HUDEP-2 (cell line): Measurements from ENCODE around the gene PHETA1.
"Not testable (repeated sequence)": the region's sequence is repeated elsewhere in the genome, so short reads cannot be mapped to it uniquely, and the experiment has no call there.

ENCODE experiments used
- DNase-seq, 76 experiments: peaks; one replicate each; lab custom pipeline; 2025; ENCODE audit not compliant: unreplicated experiment in 76 of 76; lab: John Stamatoyannopoulos, UW

Gene PHETA1

DNA sequence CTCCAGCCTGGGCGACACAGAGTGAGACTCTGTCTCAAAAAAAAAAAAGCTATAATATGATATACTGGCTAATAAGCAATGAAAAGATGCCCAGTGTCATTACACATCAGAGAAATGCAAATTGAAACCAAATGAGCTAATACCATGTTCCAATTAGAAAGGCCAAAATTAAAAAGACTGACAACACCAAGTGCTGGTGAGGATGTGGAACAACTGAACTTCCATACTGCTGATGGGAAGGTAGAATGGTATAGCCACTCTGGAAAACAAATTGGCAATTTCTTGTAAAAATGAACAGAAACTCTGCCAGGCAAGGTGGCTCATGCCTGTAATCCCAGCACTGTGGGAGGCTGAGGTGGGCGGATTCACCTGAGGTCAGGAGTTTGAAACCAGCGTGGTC lies 8.5 kb upstream of the PHETA1 start:
- DNase-seq = no peak

DNA sequence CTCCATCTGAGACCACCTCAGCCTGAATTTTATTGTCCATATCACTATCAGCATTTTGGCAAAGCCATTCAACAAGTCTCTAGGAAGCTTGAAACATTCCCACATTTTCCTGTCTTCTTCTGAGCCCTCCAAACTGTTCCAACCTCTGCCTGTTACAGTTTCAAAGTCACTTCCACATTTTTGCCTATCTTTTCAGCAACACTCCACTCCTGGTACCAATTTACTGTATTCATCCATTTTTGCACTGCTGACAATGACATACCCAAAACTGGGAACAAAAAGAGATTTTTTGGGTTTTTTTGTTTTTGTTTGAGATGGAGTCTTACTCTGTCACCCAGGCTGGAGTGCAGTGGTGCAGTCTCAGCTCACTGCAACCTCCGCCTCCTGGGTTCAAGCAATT lies 4.3 kb upstream of the PHETA1 start:
- DNase-seq = not testable (repeated sequence)

DNA sequence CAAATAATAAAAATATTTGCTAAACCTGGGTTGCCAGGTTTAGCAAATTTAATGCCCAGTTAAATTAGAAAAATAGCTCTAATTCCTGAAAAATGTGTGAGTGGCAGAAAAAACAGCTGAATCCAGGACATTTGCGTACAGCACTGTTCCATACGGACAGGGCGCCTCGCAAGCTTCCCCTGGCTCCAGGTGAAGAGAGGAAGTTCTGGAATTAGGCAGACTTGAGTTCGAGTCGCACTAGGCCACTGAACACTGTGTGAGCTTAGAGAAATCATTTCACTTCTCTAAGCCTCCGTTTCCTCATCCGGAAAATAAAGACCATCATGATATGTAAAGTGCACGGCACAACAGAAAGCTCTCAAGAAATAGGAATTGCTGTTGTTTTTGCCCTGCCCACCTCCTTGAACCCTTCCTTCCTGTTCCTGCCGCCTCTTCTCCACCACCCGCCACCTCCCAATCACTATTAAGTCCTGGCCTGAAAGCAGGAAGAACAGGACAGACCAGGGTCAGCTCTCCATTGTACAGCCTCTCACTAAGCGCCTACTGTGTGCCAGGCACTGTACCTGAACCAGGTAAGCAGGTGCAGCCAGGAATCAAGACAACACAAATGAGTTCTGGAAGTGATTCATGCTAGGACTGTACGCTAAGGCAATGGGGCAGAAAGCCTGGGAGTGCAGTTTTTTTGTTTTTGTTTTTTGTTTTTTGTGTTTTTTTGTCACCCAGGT lies 763 bp upstream of the PHETA1 start:
- no peak for DNase-seq

DNA sequence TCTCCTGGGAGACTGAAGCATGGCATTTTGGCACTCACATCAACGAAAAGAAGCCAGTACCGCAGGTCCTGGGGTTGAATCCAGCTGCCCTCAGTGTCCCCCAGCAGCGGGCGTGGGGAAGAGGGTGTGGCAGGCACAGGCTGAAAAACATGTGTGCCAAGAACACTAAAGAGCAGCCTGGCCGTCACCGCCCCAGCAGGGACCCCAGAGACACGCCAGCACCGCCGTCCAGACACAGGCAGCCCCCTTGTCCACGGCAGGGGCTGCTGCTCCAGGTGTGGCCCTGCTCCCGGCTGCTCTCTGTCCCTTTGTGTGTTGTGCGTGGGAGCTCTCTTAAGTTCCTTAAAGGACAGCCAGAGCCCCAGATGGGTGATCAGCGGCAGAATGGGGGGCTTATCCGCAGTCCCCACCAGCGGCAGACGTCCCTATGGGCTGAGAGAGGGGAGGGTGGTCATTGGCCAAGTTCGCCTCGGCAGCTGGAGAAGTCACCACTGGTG lies 556 bp downstream of the PHETA1 start:
- peak in 11 of 76 experiments; percentile 3 to 32 (median 13) for DNase-seq

DNA sequence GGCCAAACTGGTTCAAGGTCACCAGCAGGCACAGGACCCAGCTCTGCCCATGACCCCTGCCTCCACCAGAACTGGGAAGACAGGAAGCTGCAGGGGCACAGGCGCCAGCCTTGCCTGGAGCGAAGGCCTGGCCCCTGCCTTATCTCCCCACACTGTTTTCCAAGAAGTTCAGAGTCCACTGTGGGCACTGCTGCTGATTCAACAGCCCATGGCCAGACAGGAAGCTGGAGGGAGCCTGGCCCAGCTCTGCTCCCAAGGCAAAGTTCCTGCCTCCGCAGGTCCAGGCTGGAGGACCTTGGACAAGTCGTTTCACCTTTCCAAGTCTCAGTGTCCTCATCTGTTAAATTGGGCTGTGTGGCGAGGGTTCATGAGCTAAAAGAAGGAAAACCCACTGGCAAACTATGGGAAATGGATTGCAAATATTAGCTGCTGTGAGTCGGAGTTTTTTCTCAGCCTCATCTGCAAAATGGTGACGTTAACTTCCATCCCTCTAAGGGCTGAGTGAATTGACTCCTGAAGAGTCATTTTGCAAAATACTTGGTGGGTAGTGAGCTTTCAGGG lies 1.2 kb downstream of the PHETA1 start:
- no peak for DNase-seq

DNA sequence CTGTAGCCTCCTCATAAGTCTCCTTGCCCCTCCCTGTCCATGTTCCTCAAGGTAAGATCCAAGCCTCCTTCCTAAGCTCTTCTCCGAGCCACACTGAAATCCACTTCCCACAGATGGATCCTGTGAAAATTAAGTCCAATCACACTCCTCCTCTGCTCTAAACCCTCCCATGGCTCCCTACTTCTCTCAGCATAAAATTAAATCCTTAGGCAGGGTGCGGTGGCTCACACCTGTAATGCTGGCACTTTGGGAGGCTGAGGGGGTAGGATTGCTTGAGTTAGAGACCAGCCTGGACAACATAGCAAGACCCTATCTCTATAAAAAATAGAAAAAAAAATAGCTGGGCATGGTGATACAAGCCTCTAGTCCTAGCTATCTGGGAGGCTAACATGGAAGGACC lies 2.3 kb downstream of the PHETA1 start:
- no peak for DNase-seq

DNA sequence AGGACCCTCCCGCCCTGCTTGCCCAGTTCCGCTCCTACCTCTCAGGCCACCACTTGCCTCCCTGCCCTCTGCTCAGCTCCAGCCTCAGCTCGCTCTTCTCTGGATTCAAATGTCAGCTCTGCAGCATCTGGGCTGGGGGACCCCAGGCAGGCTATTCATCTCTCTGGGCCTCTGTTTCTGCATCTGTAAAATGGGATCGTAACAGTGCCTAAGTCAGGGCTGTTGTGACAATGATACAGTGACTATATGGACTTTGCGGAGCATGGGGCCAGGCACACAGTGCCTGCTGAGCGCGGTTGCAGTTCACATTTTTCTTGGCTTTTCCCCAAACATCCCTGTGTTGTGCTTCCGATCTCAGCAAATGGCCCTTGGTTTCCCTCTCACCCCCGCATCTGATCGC lies 2.8 kb downstream of the PHETA1 start:
- no peak for DNase-seq

DNA sequence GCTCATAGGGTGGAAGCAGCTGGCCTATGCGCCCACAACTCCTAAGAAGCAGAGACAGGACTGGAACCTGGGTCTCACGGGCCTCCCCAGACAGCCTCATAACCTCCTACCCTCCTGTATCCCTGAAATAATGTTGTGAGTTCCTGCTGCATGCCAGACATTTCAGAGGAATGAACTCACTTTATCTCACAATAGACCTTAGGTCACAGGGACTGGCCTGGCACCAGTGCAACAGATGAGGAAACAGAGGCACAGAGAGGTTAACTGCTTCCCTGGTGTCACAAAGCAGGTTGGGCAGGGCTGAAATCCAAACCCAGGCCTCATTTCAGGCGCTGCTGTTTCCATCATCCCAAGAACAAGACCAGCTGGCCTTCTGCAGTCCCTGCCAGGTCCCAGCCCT lies 5.3 kb downstream of the PHETA1 start:
- no peak for DNase-seq

DNA sequence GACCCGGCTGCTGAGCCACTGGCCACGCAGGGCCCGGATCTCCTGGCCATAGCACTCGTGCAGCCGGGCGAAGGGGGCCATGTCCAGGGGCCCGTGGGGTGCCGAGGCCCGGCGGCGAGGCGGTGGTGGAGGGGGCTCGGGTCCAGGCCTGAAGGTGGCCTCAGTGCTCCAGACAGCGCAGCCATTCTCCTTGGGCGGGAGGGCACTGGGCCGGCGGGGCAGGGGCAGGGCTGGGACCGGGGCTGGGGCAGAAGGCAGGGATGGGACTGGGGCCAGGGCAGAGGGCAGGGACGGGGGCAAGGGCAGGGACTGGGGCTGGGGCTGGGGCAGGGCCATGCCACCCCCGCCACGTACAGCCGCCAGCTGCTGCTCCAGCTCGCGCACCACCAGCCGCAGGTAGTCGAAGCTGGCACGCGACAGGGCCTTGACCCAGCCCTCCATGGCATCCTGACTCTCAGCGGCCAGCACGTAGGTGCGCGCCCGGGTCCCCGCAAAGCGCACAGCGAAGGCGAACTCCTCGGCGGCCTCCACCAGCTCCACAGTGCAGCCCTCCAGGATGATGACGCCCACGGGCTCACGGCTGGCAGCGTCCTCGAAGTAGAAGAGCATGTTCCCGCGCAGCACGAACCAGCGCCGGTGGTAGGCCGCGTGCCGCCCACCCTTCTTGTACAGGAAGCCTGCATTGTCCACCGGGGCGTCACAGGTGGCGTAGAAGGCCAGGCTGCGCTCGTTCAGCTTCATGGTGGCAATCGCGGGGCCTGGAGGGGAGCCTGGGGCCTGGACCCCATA lies 6.0 kb downstream of the PHETA1 start:
- DNase-seq = no peak

DNA sequence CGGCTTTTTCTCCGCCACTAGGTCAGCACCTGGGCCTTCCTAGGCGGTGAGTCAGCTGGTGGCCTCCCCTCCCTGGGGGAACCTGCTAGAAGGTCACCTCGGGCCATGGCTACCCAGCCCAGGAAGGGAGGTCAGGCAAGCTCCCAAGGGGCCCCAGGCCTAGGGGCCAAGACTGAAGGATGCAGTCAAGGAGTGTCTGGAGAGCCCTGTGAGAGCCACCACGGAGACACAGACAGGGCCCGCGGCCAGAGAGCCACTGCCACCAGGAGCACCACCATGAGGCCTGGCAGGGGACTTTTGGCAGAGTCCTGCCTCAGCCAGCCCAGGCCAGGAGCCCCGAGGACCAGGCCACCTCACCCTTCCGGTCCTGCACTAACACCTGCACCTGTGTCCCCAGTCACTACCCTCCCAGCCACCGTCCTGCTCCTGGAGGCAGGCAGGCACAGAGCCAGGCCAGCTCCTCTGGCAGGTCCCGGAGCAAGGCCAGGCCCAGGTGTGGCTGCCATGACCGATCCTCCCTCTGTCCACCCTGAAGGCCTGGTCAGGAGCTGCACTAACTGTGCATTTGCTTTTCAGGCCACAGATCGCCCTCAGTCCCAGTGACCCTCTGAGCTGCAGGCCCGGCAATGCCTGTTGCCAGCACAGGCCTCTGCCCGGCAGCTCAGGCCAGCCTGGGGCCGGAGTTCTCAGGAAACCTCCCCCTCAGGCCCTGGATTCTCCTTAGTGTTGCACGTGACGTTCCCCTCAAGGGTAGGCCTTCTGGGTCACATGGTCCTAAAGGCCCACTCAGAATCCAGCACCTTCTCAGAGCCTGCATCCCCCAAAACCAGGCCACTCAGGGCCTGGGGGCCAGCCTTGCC lies 6.9 kb downstream of the PHETA1 start:
- DNase-seq = no peak

DNA sequence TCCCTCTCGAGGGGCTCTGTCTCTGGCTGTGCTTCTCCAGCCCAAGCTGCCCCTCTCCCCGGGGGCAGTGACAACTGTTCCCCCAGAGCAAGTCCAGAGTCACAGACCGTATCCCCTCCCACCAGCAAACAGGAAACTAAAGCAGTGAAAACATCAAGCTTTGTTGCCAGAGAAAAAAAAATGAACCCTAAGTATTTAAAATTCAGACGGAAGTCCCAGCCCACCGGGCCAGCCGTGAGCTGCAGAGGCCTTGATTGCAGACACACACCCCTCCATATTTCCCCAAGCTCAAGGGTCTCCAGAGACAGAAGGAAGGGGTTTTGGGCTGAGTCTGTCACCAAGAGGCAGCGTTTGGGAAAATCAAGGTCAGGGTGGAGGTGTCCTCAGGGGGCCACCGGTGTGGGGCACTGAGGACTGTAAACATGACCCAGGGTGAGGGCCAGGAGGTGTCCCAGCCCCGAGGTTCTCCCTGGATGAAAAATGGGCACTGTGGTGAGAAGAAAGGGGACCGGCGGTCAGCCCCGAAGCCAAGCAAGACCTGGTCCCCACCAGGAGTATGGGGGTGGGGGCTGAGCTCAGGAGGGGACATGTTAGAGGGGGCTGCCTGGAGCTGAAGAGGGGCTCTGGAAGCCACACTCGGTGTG lies 7.7 kb downstream of the PHETA1 start:
- no peak for DNase-seq

DNA sequence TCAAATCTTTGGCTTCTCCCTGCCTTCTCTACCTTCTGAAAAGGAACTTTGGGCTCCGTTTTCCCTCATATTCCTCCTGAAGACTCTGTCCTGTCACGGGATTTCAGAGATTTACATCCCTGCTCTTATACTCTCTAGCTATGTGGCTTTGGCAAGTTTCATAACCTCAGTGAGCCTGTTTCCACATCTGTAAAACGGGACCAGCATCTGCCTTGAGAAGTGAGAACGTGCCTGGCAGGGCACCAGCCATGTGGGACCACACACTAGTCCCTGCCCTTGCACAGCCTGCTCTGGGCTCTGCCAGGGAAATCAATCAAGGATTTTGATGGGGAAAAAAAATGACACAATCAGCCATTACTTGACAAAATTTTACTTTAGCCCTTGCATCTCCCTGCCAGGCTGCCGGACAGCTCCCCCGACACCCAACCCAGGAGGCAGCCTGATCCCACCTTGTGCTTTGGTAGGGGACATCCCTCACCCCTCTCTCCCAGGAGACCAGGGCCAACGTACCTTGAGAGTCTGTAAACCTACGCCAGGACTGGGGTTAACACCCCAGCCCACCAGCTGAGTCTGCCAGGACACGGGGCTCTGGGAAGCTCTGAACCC lies 8.5 kb downstream of the PHETA1 start:
- no peak for DNase-seq

DNA sequence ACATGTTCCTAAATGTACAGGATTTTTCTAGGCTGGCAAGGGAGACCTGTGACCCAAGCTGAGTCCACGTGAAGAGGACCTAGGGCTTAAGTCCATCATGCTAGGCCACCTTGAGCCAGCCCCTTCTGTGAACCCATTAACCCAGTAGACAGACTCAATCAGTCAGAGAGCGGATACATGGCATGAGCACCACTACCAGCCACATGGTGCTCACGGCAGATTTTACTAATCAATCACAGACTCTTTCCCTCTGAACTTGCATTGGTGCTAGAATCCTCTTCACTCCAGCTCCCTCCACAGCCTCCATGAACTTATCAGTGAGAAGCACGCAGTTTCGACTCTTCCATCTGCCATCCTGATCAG lies 9.0 kb downstream of the PHETA1 start:
- peak in 1 of 76 experiments; percentile 4 for DNase-seq

DNA sequence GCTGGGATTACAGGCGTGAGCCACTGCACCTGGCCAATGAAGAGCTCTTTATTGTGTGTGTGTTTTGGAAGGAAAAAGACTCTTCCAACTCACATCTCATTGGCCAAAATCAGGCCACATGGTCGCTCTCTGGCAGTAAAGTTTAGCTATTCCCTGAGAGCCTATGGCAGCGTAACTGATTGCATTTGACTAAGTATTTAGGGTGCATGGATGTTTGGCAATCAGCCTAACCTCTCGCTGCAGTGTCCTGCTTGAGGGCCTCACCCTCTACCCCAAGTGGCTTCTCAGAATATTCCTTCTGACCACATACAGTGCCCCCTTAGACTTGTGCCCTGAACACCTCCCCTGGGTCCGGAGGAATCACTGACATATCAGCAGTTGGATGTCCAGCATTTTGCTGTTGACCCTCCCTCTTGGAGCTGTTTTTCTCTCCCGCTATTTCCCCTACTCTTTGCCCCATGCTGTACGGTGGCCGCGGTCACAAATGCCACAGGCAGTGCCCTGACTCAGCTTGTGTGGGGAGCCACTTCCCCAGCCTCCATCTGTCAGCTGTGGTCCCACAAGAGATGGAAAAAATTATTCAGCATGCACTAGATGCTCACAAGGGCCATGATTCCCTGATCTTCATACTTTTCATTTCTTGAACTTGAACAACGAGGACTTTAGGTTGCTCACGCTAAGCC lies 9.5 kb downstream of the PHETA1 start:
- peak in 6 of 76 experiments; percentile 2 to 26 (median 18) for DNase-seq

DNA sequence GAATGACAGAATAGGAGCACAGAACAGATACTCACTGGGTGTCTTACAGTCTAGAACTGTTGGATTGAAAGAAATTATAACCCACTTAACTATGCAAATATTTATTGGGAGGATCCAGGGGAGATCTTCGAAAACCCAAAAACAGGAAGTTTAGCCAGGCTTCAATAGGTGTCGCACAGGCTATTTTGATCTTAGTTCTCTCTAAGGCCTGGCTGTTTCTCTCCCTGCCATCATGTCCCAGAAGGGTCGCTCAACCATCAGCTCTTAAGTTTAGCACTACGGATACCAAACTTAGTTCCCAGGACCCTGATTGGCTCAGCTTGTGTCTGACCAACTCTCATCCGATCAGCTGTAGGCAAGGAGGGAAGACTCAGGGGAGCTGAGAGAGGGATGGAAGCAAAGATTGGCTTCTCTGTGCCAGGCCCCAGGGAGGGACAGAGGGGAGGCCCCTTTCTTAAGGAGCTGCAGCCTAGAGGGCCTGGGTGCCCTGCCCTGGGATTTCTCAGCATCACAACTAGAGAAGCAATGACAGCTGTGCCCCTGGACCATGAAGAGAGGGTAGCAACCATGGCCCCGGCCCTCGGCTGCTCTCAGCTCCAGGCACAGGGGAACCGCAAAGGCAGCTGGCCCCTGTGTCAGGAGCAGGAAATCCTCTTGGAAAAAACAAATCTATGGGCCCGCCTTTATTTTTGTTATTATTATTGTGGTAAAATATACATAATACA lies 13.5 kb downstream of the PHETA1 start:
- no peak for DNase-seq

DNA sequence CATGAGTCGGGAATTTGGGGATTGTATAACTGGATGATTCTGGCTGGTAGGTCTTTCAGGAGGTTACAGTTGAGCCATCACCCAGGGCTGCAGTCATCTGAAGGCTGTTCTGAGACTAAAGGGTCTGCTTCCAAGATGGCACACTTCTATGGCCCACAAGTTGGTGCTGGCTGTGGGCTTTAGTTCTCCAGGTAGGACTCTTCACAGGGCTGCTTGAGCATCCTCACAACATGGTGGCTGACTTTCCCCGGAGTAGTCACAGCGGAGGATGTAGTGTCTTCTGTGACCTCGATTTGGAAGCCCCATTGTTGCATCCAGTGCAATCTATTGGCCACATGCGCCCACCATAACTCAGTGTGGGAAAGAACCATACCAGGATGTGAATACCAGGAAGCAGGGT lies 14.4 kb downstream of the PHETA1 start:
- no peak for DNase-seq

DNA sequence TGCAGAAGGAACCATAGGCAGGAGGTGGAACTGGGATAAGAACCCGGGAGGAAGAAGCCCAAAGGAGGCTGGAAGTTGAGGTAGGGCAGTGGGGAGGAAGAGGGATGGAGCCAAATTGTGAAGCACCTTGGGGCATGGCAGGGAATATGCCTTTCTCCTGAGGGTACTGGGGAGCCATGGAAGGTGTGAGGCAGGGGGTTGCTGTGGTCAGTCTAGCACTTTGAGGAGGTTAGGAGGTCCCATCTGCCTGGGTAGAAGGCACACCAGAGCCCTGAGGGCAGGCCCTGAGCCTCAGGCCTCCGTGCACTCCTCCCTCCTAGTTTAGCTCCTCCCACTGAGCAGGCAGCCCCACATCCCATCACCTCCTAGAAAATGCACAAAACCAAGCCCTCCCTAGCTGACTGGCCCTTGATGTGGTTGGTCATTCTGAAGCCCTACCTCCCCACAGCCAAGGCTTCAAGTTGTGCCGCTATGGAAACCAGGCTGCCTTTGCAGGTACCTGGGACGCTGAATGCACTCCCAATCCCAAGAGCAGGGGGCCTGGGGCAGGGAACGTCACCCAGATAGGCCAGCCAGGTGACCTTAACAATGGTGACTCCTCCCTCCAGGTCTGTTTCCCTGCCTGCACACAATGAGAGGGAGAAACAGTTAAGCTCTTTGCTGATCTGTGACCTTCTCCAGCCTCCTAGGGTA lies 15.1 kb downstream of the PHETA1 start:
- DNase-seq = no peak

DNA sequence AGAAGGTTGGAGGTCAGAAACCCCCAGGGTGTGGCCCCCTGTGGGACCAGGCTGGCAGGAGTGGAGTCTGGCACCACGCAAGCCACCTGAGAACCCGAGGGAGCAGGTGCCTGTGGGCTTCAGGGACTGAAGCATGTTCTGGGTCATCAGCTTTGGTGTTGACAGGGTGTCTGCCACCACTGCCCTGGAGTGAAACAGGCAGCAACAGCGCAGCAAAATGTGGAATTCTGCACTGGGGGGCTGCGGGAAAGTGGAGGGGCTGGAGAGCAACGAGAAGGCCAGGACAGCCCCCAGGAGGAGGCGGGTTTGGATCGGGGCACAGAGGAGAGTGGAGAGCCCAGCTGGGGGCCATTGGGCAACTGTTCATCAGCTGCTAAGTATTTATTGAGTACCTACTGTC lies 15.9 kb downstream of the PHETA1 start:
- no peak for DNase-seq
